ENCODE results near the gene KRTAP9-1.
"Not testable (repeated sequence)": the region's sequence is repeated elsewhere in the genome, so short reads cannot be mapped to it uniquely, and the experiment has no call there.

KRTAP9-1 gene, protein sequence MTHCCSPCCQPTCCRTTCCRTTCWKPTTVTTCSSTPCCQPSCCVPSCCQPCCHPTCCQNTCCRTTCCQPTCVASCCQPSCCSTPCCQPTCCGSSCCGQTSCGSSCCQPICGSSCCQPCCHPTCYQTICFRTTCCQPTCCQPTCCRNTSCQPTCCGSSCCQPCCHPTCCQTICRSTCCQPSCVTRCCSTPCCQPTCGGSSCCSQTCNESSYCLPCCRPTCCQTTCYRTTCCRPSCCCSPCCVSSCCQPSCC

DNA sequence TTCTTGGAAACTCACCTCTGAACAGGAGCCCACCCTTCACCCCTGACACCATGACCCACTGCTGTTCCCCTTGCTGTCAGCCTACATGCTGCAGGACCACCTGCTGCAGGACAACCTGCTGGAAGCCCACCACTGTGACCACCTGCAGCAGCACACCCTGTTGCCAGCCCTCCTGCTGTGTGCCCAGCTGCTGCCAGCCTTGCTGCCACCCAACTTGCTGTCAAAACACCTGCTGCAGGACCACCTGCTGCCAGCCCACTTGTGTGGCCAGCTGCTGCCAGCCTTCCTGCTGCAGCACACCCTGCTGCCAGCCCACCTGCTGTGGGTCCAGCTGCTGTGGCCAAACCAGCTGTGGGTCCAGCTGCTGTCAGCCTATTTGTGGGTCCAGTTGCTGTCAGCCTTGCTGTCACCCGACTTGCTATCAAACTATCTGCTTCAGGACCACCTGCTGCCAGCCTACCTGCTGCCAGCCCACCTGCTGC is at the start of gene KRTAP9-1:
KRTAP9-1 (plus strand) TSS at position 51 of the 482 bp plus-strand sequence; CDS start at position 51, 0 bp downstream.
- not testable (repeated sequence) for DNase-seq

DNA sequence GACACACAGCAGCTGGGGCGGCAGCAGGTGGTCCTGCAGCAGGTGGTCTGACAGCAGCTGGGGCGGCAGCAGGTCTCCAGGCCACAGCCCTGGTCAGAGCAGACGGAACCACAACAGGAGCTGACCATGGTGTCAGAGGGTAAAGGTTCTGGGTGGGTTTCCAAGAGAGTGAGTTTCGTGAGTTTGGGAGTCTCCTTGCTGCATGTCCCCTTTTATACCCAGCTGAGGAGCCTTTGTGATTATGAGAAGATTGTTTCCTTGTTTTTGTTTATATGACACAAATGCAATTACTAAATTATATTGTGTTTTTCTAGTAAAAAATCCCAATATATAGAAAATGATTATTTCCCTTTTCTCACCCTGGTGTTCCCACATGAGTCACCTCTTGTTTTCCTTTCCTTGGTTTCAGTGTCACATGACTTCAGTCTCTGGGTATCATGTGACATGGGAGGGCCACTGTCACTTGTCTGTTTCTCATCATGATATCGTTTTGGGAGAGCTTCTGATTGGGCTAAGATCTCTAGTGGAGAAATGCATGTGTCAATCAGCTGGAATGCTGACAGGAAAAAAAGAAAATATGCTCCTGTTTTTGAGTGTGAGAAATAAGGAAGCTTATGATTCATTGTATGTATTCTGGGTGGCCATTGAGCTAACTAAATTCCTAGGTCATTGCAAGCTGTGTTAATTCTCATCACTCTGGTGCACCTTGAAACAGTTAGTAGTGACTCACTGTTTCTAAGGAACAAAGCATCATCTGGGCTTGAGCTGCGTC is 49.1 kb upstream of the KRTAP9-1 start, which contains the start of gene KRTAP4-6:
KRTAP4-6 (minus strand) TSS at position 185 of the 772 bp plus-strand sequence; CDS start at position 128, 57 bp downstream.
- DNase-seq: no peak

DNA sequence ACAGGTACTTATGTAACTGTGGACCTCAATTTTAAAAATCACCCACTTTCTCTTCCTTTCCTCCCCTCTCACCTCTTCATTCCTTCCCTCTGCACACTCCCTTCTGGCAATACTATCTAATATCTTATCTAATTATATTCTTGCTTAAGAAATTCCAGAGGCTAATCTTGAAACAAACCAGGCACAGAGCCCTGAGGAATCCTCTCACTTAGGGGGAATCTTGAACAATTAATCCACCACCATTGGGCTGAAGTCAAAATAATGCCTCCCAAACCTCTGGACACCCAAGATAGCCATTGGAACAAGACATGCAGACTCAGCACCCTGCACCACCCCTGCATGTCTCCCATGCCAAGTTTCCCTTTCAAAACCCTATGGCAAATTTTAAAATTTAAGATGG is 48.3 kb upstream of the KRTAP9-1 start:
- no peak for DNase-seq

DNA sequence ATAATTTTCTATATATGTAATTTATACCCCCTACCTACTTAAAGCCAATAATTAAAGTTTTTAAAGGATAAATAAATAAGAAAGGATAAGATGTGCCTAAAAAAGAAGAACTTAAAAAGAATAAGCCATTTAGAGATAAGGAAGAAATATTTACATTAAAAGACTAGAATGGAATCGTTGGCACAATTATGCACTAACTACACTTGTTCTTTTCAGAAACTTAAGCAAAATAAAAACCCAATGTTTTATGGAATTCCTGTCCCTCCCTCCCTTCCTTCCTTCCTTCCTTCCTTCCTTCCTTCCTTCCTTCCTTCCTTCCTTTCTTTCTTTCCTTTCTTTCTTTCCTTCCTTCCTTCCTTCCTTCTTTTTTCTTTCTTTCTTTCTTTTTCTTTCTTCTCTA is 44.8 kb upstream of the KRTAP9-1 start:
- DNase-seq: no peak

DNA sequence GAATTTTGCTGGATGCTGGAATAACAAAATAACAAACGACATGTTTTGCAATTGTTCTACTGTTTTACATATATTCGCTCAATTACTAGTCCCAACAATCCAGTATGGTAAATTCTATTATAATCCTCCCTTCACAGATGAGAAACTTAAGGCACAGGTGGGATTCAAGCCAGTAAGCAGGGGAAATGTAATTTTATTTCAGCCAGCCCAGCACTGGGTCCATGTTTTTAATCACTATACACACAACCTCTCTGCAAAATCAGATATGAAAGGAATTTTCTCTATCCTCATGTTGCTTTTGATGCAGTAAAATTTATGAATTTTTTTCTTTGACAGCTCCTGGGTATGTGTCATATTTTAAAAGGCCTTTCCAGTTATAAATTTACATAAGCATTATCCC is 44.4 kb upstream of the KRTAP9-1 start:
- no peak for DNase-seq

DNA sequence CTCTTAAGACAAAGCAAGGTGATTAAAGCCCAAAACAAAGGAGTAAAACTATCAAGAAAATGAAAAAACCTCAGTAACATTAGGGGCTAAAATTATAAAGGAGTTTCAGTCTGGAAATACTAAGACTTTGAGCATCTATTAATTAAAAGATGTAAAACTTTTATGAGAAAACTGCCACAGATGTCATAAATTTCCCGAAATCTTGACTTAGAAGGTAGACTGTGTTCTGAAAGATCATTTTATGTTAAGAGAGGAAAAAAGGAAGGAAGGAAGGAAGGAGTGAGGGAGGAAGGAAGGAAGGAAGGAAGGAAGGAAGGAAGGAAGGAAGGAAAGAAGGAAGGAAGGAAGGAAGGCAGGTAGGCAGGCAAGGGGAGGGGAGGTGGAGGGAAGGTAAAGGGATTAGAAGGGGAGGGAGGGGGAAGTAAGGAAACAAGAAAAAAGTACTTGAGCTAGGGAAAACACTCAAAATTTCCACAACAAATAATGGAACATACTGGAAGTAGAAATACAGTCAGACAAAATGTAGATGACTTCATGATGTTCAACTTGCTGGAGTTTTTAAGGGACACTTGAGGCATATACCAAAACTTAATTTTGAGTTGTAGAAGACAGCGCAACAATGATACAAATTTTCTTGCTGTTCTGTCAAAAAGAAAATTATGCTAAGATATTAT is 42.0 kb upstream of the KRTAP9-1 start:
- DNase-seq: no peak

DNA sequence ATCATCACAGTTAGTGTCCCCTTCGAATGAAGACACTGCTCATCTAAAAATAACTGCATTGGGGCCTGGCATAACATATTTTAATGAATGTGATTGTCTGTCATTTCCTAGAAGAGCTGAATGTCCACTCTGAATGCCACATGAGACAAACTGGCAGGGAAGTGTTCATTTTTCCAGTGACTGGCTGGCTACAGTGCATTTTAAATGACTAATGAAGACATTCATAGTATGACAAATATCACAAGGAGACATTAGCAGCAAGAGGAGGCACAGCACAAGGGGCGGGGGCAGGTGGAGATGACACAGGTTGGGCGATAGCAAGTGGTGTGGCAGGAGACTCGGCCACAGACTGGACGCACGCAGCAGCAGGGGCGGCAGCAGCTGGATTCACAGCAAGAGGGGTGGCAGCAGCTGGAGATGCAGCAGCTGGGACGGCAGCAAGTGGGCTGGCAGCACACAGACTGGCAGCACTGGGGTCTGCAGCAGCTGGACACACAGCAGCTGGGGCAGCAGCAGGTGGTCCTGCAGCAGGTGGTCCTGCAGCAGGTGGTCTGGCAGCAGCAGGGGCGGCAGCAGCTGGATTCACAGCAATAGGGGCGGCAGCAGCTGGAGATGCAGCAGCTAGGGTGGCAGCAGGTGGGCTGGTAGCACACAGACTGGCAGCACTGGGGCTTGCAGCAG is 40.6 kb upstream of the KRTAP9-1 start:
- not testable (repeated sequence) for DNase-seq

DNA sequence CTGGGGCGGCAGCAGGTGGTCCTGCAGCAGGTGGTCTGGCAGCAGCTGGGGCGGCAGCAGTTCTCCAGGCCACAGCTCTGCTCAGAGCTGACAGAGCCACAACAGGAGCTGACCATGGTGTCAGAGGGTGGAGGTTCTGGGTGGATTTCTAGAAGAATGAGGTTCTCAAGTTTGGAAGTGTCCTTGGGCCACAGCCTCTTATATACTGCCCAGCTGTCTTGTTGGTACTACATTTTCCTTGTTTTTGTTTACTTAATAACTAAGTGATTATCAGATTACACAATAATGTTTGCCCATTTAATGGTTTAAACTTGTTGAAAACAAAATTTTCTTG is 40.1 kb upstream of the KRTAP9-1 start, which contains the start of gene KRTAP4-5:
KRTAP4-5 (minus strand) TSS at position 174 of the 334 bp plus-strand sequence; CDS start at position 116, 58 bp downstream.
- no peak for DNase-seq

DNA sequence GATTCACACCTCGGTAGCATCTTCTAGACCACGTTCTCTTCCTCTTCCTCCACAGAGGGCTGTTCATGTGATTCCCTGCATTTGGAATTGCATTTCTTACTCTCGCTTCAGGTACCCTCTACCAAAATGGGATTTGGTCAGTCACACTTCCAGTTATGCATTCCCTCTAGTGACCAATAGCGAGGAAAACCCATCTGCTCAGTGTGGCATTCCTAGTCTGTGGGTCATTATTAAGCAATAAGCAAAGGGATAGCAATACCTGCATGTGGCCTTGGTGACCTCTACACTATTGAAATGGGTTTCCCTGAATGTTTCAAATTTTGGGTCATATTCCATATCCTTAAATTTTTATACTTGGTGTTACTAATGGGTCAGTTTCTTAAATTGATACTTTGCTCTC is 39.7 kb upstream of the KRTAP9-1 start:
- no peak for DNase-seq

DNA sequence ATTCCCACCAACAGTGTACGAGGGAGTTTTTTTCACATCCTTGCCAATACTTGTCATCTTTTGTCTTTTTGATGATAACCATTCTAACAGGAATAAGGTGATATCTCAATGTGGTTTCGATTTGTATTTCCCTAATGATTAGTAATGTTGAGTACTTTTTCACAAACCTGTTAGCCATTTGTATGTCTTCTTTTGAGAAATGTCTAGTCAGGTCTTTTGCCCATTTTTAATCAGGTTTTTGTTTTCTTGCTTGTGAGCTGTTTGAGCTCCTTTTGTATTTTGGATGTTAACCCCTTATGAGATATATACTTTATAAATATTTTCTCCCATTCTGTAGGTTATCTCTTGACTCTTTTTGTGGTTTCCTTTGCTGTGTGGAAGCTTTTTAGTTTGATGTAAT is 38.2 kb upstream of the KRTAP9-1 start:
- DNase-seq: no peak

DNA sequence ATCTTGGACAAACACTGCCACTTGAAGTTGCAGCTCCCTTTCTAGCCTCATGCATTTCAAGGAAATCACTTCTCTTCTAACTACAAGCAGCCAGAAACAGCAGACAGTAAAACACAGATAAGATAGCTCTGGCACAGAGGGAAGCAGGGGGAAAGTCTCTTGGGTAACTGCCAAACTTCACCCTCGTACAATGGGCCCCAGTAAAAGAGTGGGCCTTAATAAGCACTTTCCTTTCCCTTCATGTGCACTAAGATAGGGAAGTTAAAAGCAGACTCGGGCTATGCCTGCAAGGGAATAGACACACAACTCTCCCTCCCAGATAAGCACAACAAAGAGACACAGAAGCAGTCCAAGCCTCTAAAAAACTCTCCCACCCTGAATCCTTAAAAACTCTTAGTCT is 35.8 kb upstream of the KRTAP9-1 start:
- DNase-seq: no peak

DNA sequence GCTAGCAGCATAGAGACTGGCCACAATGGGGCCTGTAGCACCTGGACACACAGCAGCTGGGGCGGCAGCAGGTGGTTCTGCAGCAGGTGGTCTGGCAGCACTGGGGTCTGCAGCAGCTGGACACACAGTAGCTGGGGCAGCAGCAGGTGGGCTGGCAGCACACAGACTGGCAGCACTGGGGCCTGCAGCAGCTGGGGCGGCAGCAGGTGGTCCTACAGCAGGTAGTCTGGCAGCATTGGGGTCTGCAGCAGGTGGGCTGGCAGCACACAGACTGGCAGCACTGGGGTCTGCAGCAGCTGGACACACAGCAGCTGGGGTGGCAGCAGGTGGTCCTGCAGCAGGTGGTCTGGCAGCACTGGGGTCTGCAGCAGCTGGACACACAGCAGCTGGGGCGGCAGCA is 29.5 kb upstream of the KRTAP9-1 start:
- not testable (repeated sequence) for DNase-seq

DNA sequence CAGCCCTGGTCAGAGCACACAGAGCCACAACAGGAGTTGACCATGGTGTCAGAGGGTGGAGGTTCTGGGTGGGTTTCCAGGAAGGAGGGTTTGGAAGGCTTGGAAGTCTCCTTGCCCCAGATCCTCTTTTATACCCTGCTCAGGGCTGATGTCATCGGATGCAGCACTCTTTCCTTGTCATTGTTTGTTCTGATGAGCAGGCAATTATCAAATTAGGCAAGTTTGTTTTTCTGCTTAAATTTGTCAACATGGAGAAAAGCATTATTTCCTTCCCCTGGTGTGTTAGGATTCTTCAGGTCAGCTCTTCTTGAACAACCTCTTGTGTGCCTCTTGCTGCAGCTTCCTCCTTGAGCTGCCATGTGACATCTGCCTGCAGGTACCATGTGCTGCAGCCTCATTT is 29.0 kb upstream of the KRTAP9-1 start, which contains the start of gene KRTAP4-4:
KRTAP4-4 (minus strand) TSS at position 101 of the 400 bp plus-strand sequence; CDS start at position 44, 57 bp downstream.
- DNase-seq: no peak

DNA sequence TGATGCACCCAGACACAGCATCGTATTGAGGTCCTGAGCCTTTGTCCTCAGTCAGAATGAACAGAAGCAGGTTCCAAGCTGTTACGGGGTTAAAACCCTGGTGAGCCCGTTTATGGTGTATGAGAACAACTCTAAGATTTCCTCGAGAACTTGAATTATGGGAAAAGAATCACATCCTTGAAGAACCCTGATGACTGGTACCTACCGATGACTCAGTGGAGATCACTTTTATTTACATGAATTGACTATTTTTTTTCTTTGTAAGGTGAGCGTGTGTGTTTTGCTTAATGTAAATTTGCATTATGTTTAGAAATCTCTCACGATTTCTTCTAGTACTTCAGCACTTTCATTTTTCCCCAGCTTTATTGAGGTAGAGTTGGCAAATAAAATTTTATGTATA is 25.9 kb upstream of the KRTAP9-1 start:
- no peak for DNase-seq

DNA sequence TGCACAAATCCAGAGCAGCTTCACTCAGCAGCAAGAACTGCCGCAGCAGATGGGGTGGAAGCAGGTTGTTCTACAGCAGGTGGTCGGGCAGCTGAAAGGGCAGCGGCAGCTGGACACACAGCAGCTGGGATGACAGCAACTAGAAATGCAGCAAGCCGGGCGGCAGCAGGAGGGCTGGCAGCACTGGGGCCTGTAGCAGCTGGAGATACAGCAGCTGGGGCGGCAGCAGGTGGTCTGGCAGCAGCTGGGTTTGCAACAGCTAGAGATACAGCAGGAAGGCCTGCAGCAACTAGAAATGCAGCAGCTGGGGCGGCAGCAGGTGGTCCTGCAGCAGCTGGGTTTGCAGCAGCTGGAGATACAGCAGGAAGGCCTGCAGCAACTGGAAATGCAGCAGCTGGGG is 22.1 kb upstream of the KRTAP9-1 start:
- DNase-seq: no peak

DNA sequence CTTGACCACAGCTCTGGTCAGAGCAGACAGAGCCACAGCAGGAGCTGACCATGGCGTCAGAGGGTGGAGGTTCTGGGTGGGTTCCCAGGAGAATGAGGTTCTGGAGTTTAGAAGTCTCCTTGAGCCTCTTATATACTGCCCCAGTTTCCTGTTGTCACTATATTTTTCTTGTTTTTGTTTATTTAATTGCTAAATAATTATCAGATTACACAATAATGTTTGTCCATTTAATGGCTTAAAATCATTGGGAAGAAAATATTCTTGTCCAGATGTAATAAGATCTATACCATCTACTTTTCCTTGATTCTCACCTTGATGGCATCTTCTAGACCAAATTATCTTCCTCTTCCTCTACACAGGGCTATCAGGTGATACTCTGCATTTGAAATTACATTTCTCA is 21.6 kb upstream of the KRTAP9-1 start, which contains the start of gene KRTAP4-3:
KRTAP4-3 (minus strand) TSS at position 101 of the 400 bp plus-strand sequence; CDS start at position 52, 49 bp downstream.
- no peak for DNase-seq

DNA sequence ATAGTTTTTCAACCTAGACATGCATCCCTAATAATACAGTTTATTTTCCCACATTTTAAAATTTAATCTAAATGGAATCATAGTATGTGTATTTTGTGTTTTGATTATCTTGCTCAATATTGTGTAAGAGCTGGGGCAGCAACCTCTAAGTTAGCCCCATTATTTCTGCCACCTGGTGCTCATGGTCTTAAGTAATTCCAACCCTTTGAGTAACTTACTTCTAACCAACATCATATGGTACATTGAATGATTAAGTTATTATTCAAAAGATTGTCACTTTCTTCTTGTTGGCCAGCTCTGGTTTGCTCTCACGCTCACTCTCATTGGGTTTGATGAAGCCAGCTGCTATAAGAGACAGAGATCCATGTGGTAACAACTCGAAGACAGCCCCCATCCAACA is 17.8 kb upstream of the KRTAP9-1 start:
- DNase-seq: no peak

DNA sequence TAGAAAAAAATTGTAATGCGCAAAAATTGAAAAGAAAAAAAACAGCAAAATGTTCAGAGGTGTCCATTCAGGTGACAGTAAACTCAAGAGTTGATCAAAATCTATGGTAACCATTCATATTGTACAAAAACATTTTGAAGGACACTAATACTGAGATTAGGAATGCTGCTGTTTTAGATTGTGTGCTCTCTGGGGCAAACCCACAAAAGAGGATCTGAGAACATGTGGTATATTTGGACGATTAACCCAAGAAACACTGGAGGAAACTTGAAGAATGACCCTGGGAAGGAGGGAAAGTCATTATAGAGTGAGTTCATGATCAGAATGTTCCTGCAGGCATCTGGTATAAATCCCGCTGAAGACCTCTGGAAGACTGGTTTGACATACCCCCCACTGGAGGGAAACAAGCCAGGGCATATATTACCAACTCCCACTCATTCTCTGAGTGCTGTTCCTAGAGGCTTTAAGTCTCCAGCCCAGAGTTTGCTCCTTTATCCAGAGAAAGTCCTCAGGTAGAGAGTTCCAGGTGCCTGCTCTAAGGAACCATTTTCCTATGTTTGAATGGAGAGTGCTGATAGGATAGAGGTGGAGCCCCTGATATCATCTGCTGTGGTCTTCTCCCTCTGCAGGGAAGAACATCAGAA is 12.8 kb upstream of the KRTAP9-1 start:
- DNase-seq: no peak

DNA sequence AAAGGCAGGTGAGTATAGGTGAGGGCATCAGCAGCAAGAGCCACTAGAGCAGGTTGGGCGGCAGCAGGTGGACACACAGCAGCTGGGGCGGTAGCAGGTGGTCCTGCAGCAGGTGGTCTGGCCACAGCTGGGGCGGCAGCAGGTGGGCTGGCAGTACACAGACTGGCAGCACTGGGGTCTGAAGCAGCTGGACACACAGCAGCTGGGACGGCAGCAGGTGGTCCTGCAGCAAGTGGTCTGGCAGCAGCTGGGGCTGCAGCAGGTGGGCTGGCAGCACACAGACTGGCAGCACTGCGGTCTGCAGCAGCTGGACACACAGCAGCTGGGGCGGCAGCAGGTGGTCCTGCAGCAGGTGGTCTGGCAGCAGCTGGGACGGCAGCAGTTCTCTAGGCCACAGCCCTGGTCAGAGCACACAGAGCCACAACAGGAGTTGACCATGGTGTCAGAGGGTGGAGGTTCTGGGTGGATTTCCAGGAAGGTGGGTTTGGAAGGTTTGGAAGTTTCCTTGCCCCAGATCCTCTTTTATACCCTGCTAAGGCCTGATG is 11.9 kb upstream of the KRTAP9-1 start, which contains the start of gene KRTAP4-2:
KRTAP4-2 (minus strand) TSS at position 495 of the 545 bp plus-strand sequence; CDS start at position 438, 57 bp downstream.
- DNase-seq: no peak

DNA sequence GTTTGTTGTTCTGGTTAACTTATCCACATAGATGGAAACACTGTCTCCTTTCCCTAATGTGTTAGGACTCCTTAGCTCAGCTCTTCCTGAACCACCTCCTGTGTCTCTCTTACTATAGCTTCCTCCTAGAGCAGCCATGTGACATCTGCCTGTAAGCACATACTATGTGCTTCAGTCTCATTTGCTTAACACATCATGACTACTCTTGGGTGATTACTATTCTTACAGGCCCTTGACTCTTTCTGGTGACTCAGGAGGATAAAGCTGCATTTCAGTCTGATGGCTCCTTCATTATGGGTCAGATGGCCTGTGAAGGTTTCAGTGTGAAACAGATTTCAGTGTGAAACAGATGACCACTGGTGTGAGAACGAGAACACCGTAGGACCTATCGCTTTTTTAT is 11.3 kb upstream of the KRTAP9-1 start:
- no peak for DNase-seq

DNA sequence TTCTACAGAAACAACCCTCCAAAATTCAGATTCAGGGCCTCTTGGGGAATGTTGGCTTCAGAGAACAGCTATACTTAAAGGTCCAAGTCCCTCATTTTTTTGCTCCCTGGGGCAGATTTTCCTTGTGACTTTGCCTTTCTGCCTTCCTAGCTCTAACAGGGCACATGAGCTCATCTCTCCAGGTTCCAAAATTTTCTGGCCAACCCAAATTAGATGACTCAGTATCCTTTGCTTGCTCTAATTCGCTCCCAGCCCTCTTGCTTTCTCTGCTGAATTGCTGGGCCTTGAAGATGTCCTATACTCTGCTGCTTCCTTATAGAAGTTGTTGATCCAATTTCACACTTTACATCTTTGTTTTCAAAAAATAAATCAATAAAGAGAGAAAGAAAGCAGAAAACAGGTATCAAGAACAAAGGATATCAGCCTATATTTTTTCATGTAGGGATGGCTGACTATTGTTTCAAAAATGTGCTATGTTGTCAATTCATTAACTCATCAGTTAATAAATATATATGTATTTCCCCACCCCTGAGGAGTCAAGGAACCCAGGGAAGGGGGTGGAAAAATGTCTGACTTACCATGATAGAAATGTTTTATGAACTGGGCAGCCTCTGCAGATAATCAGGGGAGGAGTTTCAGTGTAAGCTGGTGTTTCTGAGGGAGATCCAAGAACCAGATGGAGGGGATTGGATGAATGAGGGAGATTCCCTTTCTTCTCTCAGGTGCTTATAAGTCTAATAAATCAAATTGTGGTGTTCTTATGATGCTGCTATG is 10.7 kb upstream of the KRTAP9-1 start:
- DNase-seq: no peak
